Astrocyte (in vitro differentiated cells and primary cell): ENCODE data around the gene AP1G2. TPM values are rescaled to one million over a fixed set of nuclear protein-coding genes. Genes with fewer than 3 reads are reported as not detected.

Experiments used
- DNase-seq: peaks from one replicate; pipeline ENCODE4 v3.0.0-alpha.2; 2010; ENCODE audit warnings: low read depth
- FAIRE-seq: peaks from 2 replicates; lab custom pipeline; 2011; peaks lifted over from hg19 to GRCh38; lab: Jason Lieb, UNC
- H2AFZ ChIP-seq: 2 replicates; pipeline ENCODE4 v1.6.0; 2012; ENCODE audit warnings: low read depth, low read length, inconsistent platforms
- H3K27ac ChIP-seq: 2 replicates; pipeline ENCODE4 v1.5.1; 2011; ENCODE audit warnings: low read depth, low read length, inconsistent platforms
- H3K27me3 ChIP-seq: 2 replicates; pipeline ENCODE4 v1.6.0; 2011; ENCODE audit warnings: low read length, inconsistent platforms; ENCODE audit not compliant: insufficient read depth
- H3K36me3 ChIP-seq: 2 replicates; pipeline ENCODE4 v1.5.1; 2011; ENCODE audit warnings: low read length, inconsistent platforms; ENCODE audit not compliant: insufficient read depth
- H3K4me1 ChIP-seq: 2 replicates; pipeline ENCODE4 v1.5.1; 2011; ENCODE audit warnings: low read length, inconsistent platforms; ENCODE audit not compliant: insufficient read depth
- H3K4me2 ChIP-seq: 2 replicates; pipeline ENCODE4 v1.6.0; 2012; ENCODE audit warnings: low read length, inconsistent platforms
- H3K4me3 ChIP-seq: 2 replicates; pipeline ENCODE4 v1.5.1; 2011; ENCODE audit warnings: low read depth, mild to moderate bottlenecking, low read length, inconsistent platforms; ENCODE audit not compliant: insufficient read depth
- H3K79me2 ChIP-seq: 2 replicates; pipeline ENCODE4 v1.6.0; 2012; ENCODE audit warnings: mild to moderate bottlenecking, low read length, inconsistent platforms; ENCODE audit not compliant: insufficient read depth
- H3K9ac ChIP-seq: 2 replicates; pipeline ENCODE4 v1.6.0; 2012; ENCODE audit warnings: mild to moderate bottlenecking, low read length, inconsistent platforms
- H3K9me3 ChIP-seq: 2 replicates; pipeline ENCODE4 v1.5.1; 2012; ENCODE audit warnings: low read depth, mild to moderate bottlenecking, low read length, inconsistent platforms; ENCODE audit not compliant: insufficient read depth
- H4K20me1 ChIP-seq: 2 replicates; pipeline ENCODE4 v1.6.0; 2012; ENCODE audit warnings: low read length, inconsistent platforms; ENCODE audit not compliant: insufficient read depth
- H3K27ac Mint-ChIP-seq: one replicate; pipeline ENCODE4 v1.8.0; 2021; ENCODE audit warnings: mild to moderate bottlenecking, mixed read lengths; ENCODE audit not compliant: unreplicated experiment
- H3K27me3 Mint-ChIP-seq: one replicate; pipeline ENCODE4 v1.8.0; 2021; ENCODE audit warnings: low read depth, mixed read lengths; ENCODE audit not compliant: unreplicated experiment
- H3K36me3 Mint-ChIP-seq: one replicate; pipeline ENCODE4 v1.8.0; 2021; ENCODE audit warnings: low read depth, mixed read lengths; ENCODE audit not compliant: unreplicated experiment
- H3K4me1 Mint-ChIP-seq: one replicate; pipeline ENCODE4 v1.8.0; 2021; ENCODE audit warnings: low read depth, mixed read lengths; ENCODE audit not compliant: unreplicated experiment
- H3K4me3 Mint-ChIP-seq: one replicate; pipeline ENCODE4 v1.8.0; 2021; ENCODE audit warnings: mild to moderate bottlenecking, moderate library complexity, mixed read lengths; ENCODE audit not compliant: unreplicated experiment
- H3K9me3 Mint-ChIP-seq: one replicate; pipeline ENCODE4 v1.8.0; 2021; ENCODE audit warnings: mild to moderate bottlenecking, mixed read lengths; ENCODE audit not compliant: unreplicated experiment
- EZH2 ChIP-seq: IDR thresholded peaks from 2 replicates; pipeline ENCODE4 v1.6.1; 2012; ENCODE audit warnings: mild to moderate bottlenecking, low read length, inconsistent platforms; ENCODE audit not compliant: insufficient read depth
- total RNA-seq: library from RNA; stranded (reverse); gene quantifications from 2 replicates; pipeline ENCODE4 v1.2.1, GENCODE V29; 2021
- TF ChIP-seq, protein P1 (sequence below): IDR thresholded peaks from 2 replicates; pipeline ENCODE4 v1.5.1; 2011; ENCODE audit warnings: low read depth, mild to moderate bottlenecking, inconsistent platforms, low read length, moderate library complexity; ENCODE audit not compliant: insufficient read depth

The AP1G2 gene
- total RNA-seq, 1 donor from 2014 or later, result 80.9 TPM

DNA sequence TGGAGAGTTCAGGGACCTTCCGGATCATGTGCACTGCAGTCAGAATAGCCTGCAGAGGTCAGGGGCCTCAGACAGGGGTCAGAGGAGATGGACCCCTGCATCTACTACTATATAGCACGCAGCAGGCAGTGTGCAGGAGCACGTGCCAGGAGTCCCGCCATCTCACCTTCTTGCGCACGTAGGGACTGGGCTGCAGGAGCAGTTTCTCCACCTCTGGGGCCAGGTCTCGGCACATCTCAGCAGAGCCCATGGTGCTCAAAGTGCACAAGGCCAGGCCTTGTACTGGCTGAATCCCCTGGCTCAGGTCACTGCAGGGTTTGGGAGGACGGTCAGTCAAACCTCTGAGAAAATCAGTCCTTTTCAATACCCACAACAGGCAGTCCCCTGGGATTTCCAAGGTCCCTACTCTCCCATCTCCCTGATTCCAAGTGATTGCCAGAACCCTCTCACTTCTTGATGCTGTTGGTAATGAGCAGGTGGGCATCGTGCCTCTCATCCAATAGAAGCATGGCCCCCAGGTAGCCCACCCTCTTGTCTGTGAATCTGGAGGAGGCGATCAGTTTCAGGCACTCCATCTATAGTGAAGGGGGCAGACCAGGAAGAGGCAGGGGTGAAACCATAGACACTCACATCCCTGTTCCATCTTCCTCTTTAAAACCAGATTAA, 1.3 kb downstream of the AP1G2 start:
- no peak overlapping the region for H3K27ac ChIP-seq
- Mint-ChIP-seq H3K27ac (no peak overlapping the region), H3K4me3 (peak overlapping the region; percentile 99), H3K36me3 (peaks cover 5% of the 10 kb centered on the region), H3K27me3 (no peaks in the 10 kb centered on the region), H3K4me1 (peaks cover 13% of the 10 kb centered on the region), H3K9me3 (no peaks in the 10 kb centered on the region)
- H3K79me2 ChIP-seq, result no peaks in the 10 kb centered on the region
- FAIRE-seq, result no peak
- H3K9me3 ChIP-seq, result no peaks in the 10 kb centered on the region
- no peak for TF ChIP-seq EZH2
- TF ChIP-seq, protein P1, sequence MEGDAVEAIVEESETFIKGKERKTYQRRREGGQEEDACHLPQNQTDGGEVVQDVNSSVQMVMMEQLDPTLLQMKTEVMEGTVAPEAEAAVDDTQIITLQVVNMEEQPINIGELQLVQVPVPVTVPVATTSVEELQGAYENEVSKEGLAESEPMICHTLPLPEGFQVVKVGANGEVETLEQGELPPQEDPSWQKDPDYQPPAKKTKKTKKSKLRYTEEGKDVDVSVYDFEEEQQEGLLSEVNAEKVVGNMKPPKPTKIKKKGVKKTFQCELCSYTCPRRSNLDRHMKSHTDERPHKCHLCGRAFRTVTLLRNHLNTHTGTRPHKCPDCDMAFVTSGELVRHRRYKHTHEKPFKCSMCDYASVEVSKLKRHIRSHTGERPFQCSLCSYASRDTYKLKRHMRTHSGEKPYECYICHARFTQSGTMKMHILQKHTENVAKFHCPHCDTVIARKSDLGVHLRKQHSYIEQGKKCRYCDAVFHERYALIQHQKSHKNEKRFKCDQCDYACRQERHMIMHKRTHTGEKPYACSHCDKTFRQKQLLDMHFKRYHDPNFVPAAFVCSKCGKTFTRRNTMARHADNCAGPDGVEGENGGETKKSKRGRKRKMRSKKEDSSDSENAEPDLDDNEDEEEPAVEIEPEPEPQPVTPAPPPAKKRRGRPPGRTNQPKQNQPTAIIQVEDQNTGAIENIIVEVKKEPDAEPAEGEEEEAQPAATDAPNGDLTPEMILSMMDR, result no peak
- H3K36me3 ChIP-seq, result no peaks in the 10 kb centered on the region
- H3K27me3 ChIP-seq, result no peaks in the 10 kb centered on the region
- H2AFZ ChIP-seq, result no peak overlapping the region
- H3K4me2 ChIP-seq, result peak overlapping the region; percentile 89
- H4K20me1 ChIP-seq, result no peaks in the 10 kb centered on the region
- no peak overlapping the region for H3K9ac ChIP-seq
- no peak for DNase-seq
- no peak overlapping the region for H3K4me3 ChIP-seq
- peaks cover 9% of the 10 kb centered on the region for H3K4me1 ChIP-seq

DNA sequence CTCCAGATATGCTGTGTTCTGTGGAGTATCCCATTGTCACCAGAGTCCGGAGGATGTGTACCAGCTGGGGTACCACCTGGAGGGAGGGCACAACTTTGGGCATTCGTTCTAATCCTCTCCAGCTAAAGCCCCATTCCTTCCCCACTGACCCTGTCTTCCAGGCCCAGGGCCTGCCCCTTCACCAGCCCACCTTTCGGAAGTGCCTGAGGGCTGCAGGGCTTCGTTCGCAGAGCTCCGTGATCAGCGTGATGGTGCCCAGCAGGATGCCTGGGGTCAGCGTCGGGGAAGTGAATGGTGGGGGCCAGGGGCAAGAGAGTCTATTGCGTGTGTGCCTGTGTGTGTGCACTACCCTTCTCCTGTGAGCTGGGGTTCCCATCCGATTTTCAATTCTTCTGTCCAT, 2.0 kb downstream of the AP1G2 start:
- Histone ChIP-seq H3K9ac (no peak overlapping the region), H3K27ac (no peak overlapping the region), H3K79me2 (no peaks in the 10 kb centered on the region), H3K4me2 (no peak overlapping the region), H3K4me1 (peaks cover 9% of the 10 kb centered on the region), H2AFZ (no peak overlapping the region), H4K20me1 (no peaks in the 10 kb centered on the region), H3K4me3 (no peak overlapping the region), H3K27me3 (no peaks in the 10 kb centered on the region), H3K9me3 (no peaks in the 10 kb centered on the region), H3K36me3 (no peaks in the 10 kb centered on the region)
- Mint-ChIP-seq H3K4me1 (peaks cover 16% of the 10 kb centered on the region), H3K27me3 (no peaks in the 10 kb centered on the region), H3K4me3 (peak overlapping the region; percentile 45), H3K36me3 (peaks cover 5% of the 10 kb centered on the region), H3K9me3 (no peaks in the 10 kb centered on the region), H3K27ac (no peak overlapping the region)
- FAIRE-seq (no peak), DNase-seq (no peak)
- no peak for TF ChIP-seq EZH2
- TF ChIP-seq, protein P1, result no peak

DNA sequence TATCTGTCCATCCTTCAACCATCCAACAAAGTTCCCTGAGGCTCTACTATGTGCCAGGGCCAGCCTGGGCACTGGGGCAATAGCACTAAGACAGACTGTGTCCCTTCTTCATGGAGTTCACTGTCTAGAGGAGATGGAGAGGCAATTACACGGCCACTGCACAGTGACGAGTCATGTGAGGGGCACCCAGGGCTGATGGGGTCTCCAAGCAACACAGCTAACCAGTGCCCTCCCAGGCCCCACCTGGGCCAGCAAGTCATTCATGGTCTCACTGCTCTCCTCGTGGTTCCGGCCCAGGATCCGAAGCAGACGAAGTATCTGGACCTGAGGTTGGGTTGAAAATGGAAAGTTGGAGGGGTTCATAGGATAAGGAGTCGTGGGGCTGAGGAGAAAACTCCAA, 2.7 kb downstream of the AP1G2 start:
- Histone ChIP-seq H3K4me2 (no peak overlapping the region), H3K9me3 (no peaks in the 10 kb centered on the region), H3K27me3 (no peaks in the 10 kb centered on the region), H3K27ac (no peak overlapping the region), H3K79me2 (no peaks in the 10 kb centered on the region), H3K9ac (no peak overlapping the region), H3K4me3 (no peak overlapping the region), H3K4me1 (peaks cover 9% of the 10 kb centered on the region), H2AFZ (no peak overlapping the region), H4K20me1 (no peaks in the 10 kb centered on the region), H3K36me3 (no peaks in the 10 kb centered on the region)
- H3K27ac Mint-ChIP-seq, result peak overlapping the region; percentile 2
- H3K4me1 Mint-ChIP-seq, result peaks cover 21% of the 10 kb centered on the region
- no peak overlapping the region for H3K4me3 Mint-ChIP-seq
- H3K9me3 Mint-ChIP-seq, result no peaks in the 10 kb centered on the region
- TF ChIP-seq EZH2, result no peak
- TF ChIP-seq, protein P1, result no peak
- H3K27me3 Mint-ChIP-seq, result no peaks in the 10 kb centered on the region
- peaks cover 7% of the 10 kb centered on the region for H3K36me3 Mint-ChIP-seq
- DNase-seq, result no peak
- no peak for FAIRE-seq
